ENCODE measurements around the gene PITPNM3.
"Not testable (repeated sequence)": the region's sequence is repeated elsewhere in the genome, so short reads cannot be mapped to it uniquely, and the experiment has no call there.

Gene PITPNM3

DNA sequence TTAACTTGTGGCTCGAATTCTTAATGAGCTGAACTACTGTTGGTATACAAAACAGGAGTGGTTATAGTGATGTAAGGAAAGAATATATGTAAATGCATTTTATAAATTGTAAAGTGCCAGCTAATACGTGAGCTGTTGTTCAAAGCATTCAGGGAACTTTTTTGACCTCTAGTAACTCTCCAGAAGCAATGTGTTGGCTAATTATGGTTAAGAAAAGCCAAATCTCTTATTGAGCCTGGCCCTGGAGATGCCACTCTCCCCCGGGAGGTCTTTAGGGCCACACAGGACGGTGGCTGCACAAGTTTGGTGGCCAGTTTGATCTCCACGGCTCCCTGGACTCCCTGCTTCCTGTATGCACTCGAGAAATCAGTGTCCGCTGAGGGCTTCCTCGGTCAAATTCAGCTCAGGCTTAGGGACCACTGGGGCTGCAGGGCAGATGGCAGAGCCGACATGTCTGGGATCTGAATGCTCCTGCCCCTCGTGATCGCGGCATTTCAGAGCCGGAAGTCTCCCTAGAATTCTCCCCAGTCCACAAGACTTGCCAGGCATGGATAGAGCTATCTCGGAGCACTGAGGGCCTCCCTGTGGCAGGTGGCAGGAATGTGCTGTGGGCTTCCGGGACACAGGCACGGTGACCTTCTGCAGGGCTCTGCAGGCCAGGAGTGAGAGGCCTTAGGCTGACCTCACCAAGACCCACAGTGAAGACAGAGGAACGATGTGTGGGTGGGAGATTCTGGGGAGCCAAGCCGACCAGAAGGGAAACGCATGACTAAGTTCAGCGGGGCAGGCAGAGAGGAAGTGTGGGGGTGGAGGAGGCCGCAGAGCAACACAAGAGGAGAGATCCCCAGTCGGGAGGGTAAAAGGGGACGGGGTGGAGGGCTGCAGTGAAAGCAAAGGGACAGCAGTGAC, 18.6 kb upstream of the PITPNM3 start:
- DNase-seq: peak; percentile 6 to 22

DNA sequence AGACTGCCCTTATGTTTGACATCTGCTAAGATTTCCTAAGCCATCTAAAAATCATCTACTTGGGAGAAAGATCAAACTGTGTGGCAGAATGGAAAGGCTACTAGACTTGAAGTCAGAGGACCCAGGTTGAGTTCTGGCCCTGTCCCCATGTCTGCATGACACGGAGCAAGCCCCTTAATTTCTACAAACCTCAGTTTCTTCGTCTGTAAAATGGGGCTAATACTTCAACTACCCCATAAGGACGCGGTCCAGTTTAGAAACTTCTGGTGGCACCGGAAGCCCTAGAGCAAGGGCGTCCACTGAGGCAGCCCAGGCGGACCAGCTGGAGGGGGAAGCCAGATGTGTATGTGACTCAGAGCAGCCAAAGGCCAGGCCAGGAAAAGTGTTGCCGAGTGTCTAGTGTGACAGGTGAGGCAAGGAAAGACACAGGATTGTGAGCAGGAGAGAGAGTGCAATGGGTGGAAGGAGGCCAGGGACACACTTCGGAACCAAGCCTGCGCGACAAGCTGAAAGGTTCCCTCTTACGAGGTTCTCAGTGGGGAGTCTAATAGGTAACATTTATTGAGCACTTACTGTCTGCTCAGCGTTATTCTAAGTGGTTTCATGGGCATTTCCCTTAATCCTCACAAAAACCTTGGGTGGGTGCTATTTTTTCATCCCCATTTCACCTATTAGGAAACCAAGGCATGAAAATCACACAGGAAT, 17.8 kb upstream of the PITPNM3 start:
- DNase-seq: no peak

DNA sequence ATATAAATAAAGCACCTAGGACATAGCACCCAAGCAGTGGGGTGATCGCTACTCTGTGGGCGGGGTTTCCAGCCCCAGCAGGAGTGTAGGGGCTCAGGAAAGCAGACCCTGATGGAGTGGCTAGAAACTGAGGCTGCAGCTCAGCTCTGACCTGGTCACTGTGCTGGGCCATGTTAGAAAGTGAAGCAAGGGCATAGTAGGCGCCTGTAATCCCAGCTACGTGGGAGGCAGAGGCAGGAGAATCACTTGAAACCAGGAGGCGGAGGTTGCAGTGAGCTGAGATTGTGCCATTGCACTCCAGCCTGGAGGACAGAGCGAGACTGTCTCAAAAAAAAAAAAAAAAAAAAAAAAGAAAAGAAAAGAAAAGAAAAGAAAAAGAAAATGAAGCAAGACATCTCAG, 17.1 kb upstream of the PITPNM3 start:
- DNase-seq: not testable (repeated sequence)

DNA sequence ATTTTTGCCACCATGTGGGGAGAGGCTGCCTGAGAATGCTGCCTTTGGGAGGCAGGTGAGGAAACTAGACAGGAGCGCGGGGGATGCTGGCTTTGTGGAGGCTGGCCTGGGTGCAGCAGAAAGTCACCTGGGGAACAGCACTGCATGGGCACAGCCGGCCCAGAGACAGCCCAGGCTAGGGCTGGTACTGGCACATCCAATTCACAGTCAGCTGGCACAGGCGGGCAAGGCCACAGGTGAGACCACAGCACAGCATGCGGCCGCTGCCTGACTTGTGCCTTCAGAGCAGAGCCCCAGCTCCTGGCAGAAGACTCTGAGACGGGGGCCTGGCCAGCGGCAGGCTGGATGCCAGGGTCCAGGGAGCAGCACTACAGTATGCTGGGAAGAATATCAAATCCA, 16.6 kb upstream of the PITPNM3 start:
- DNase-seq: no peak

DNA sequence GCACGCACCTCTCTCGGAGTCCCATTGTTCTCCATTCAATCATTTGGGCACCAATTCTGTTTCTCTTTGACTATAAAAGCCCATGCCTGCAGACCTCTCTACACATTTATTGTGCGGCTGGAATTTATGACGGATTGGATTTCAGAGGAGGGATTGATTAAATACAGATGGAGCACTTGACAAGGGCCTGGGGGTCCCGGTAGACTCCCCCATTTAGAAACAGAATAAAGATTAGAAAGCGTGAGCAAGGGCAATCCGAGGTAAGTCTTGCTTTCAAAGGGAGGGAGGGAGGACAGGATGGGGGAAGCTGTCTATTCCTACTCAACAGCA, 15.1 kb upstream of the PITPNM3 start:
- DNase-seq: no peak

DNA sequence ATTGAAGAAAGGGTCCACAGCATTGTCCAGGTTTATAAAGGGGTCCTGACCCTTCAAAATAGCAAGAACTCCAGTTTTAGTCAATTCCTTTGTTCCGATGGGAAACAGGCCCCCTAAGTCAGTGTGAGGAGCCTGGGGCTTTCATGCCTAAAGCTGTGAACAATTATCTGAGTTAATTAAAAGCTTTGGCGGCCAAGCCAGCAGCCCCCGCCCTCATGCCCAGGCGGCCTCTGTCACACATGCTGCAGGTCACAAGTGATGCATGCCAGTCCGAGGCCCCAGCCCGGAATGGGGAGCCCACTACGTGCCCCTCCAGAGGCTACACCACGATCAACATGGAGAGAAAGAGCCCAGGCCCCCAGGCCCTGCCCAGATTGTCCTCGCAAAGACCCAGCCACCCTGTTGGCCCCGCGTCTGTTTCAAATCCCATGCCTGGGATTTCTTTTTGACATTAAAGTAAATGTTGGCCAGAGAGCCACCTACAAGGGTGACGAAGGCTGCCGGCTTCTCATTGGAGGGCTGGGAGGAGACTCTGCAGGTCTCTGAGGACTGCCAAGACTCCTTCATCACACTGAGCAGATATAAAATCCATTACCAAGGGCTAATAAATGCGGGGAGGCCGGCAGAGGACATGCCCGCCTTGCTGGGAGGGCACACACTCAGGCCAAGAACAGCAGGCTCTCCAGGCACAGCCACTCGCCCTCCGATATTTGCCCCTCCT, 14.5 kb upstream of the PITPNM3 start:
- DNase-seq: no peak

DNA sequence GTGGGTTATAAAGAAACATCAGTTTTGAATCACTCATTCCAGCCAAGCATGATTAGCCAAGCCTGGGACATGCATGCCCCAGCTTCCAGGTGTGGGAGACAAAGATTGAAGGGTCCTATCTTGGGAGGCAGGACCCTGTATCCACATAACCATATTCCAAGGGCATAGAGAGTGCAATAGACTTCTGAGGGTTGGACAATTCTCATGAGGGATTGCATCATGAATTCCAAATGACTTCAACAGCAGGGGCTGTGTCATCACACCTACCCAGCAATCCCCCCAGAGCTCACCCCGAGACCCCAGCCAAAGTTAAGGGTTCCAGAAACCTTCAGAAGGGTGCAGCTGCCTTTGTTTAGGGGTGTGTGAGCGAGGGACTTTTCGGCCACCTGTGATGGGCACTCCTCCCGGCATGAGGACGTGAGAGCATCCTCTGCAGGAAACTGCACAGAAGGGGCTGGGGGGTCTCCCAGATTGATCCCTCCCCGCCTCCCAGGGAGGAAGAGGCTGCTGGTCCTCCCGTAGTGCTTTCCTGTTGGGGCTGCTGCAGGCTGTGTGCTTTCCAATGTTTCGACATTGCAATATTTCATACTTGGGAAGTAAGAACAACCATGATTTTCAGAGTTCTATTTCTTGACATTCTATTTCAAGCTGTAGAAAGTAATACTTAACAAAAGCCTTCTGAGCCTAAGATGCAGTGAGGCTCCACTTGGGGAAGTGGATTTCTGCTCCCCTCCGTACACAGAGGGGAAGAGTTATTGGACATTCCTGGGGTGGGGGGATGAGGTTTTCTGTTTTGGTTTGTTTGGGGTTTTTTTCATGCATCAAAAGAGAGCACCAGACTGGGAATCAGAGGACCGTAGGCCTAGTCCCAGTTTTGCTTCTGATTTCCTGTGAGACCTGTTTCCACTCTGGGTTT, 13.3 kb upstream of the PITPNM3 start:
- DNase-seq: no peak

DNA sequence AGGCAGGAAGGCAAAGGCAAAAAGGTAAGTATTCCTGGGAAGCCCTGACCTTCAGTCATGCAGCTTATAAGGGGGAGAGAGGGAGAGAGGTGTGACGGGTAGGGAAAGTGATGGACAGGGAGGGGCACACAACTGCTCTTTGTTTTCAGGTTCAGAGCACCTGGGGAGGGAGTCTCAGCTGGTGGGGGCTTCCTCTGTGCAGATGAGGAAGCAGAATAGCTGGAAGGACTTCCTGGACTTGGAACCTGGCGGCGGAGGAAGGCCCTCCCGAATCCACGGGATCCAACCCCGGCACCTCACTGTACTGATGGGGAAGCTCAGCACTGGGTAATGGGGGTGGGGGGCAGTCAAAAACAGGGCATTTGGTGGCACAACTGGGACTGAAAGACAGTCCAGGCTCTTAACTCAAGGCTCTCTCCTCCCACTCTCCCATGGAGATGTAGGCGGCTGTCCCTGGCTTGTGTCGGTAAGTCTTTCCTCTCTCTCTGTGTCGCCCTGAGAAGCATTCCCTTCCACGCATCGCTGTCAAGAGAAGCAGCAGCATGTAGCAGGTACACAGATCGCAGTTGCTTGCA, 11.9 kb upstream of the PITPNM3 start:
- DNase-seq: no peak

DNA sequence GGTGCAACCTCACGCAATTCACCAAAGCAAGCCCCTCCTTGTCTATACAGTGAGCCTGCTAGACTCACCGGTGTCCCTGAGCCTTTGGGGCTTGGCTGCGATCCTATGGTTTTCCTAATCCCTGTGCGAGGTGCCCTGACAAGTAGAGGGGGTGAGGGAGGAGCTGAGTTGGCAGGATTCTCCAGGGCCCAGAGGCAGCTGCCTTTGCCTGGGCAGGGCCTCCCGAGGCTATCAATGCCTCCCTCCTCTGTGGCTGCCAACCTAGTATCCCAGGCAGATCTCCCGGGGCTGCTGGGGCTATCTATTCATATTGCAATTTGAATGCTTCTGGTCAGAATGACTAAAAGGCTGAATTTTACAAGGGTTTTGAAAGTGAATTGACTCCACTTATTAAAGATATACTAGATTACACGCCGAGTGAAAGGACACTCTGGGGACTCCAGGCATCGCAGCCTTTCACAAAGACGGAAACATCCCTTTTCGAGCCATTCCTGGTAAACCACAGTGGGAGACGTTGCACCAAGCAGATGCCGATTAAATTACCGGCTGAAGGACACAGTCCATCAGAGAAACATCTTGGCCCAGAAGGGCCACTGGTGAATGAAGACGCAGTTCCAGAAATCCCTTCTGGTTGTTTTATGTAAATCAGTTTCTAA, 11.3 kb upstream of the PITPNM3 start:
- no peak for DNase-seq

DNA sequence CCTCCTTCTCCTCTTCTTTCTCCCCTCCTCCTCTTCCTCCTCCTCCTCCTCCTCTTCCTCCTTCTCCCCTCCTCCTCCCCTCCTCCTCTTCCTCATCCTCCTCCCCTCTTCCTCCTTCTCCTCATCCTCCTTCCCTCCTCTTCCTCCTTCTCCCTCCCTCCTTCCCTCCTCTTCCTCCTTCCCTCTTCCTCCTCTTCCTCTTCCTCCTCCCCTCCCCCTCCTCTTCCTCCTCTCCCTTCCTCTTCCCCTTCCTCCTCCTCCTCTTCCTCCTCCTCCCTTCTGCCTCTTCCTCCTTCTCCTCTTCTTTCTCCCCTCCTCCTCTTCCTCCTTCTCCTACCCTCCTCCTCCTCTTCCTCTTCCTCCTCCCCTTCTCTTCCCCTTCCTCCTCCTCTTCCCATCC, 5.1 kb upstream of the PITPNM3 start:
- DNase-seq: no peak

DNA sequence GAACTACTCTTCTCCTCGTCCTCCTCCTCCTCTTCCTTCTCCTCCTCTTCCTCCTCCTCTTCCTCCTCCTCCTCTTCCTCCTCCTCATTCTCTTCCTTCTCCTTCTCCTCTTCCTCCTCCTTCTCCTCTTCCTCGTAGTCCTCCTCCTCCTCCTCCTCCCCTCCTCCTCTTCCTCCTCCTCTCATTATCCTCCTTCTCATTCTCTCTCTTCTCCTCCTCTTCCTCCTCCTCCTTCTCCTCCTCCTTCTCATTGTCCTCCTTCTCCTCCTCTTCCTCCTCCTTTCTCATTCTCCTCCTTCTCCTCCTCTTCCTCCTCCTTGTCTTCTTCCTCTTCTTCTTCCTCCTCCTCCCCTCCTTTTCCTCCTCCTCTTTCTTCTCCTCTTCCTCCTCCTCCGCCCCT, 4.1 kb upstream of the PITPNM3 start:
- no peak for DNase-seq

DNA sequence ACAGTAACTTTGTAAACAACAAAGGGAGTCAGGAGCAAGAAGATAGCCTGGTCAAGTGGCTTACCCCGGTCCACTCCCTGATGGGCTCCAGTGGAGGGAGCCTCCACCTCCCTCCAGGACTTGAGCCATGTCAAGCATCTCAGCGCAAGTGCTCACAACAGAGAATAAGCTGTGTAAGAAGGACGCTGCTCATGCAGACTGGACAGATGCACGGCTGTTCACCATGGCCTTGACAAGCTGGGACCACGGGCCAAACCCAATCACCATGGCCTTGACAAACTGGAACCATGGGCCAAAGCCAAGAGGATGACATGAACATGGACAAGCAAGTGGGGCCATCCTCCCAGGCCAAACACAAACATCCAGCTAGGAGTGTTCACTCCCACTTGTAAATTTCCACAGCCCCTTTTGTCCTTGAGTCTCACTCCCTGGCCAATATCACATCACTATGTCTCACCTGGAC, 3.4 kb upstream of the PITPNM3 start:
- DNase-seq: no peak

DNA sequence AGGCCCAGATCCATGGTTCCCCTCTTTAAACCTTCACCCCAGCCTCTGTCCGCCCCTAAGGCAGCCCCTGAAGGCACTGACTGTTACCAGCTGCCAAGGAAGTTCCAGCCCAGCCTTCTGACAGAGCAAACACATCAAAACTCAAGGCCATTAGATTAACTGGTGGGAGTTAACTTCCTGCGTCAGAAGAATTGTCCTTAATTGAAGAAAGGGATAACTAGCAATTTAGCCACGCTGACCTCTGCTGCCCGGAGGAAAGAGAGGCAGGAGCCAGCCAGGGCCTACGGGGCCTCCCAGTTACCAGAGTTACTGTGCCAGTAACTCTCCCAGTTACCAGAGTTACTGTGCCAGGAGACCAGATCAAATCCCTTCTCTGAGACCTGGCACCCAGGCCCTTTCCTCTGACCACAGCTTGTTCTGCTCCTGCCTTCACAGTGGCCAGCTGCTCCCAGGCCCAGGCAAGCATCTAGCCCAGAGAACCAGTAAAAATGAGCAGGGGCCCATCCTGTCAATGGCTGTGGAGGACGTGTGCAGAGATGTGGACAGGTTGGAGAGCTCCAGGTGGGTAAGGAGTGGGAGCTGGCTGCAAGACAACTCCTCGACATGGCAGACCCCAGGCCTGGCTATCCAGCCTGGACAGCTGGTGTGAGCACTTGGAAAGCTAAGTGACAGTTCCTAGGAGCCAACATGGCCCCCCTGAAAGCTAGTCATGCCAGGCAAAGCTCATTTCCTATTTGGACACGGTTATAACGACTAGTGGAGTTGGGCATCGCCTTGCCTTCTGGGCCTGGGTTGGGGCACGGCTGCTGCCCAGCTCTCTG, 2.8 kb upstream of the PITPNM3 start:
- no peak for DNase-seq

DNA sequence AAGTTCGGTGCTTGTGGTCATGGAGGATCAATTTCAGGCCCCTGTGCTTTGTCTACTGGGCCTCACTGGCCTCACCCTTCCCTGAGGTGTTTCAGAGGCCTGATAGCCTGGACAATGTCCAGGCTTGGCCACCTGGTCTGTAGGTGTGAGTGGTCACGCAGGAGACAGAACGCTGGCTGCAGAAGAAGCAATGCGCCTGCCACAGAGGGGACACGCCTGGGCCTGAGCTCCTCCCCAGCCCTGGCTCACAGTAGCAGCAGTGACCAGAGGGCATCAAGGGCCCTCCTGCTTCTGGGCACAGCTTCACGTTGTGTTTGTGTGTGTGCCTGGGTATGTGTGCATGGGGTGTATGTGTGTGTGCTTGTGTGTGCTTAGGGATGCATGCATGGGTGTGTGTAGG, 1.9 kb upstream of the PITPNM3 start:
- no peak for DNase-seq

DNA sequence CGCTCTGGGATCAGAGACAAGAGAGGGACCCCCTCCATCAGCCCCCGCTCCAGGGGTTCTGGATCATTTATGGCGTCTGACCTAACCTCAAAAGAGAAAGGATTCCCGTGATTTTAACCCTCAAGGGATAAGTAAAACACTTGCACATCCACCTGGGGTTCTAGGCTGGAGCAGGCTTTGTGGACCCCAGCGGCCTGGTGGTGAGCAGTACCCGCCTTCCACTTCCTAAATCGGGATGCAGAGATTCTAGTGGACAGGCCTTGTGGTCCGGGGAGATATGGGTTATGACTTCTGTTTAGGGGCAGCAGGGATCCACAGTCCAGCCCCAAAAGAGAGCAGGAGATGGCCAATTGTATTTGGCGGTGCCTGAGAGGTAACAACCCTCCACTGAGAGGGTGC, 684 bp upstream of the PITPNM3 start:
- no peak for DNase-seq

DNA sequence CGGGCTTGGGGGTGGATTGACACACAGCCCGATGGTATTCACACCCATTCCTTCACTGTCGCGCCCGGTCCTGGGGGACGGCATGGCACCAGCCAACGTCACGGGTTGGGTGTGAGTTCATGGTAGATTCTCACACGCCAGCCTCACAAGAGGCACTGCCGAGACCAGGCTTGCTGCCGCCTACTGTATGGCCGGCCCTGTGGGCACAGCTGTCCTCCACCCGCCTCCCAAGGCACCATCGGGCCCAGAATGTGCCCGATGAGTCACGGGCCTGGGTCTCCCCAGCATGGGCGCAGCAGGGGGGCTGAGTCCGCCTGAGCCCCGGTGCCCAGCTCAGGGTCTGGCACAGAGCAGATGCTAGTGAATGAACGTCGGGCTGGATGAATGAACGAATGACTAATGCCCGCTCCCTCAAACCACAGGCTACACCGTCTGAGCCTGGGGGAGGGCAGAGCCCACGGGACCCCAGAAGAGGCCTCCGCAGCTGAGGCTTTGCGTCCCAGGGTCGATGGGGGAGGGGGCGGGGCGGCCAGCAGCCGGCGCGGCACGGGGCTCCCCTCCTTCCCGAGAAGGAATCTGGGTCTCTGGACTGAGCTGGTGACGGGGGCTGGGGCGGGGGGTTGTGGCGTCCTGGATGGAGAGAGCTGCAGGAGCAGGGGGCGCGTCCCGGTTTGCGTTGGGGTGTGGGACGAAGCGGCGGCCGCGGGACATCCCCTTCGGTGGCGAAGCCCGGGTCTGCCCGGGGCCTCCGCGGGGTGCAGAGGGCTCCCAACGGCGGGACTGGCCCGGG, 829 bp downstream of the PITPNM3 start:
- DNase-seq: no peak

DNA sequence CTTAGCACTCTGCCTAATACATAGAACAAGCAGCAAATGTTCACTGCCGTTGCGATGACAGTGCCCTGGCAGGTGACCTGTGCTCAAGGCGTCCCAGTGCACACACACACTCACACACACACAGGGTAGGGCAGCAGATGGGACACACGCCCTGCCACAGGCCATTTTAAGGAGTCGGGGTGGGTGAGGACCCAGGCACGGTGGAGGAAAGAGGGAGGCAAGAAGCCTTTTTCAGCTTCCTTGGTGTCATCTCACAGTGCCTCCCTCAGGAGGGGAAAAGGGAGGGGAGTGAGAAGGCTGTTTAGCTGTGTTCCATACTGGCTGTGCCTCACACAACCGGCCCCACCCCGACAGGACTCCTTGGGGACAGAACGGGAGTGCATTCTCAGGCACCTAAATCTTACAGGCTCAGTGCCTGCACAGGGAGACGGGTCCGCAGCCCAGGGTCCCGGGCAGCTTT, 1.5 kb downstream of the PITPNM3 start:
- DNase-seq: no peak

DNA sequence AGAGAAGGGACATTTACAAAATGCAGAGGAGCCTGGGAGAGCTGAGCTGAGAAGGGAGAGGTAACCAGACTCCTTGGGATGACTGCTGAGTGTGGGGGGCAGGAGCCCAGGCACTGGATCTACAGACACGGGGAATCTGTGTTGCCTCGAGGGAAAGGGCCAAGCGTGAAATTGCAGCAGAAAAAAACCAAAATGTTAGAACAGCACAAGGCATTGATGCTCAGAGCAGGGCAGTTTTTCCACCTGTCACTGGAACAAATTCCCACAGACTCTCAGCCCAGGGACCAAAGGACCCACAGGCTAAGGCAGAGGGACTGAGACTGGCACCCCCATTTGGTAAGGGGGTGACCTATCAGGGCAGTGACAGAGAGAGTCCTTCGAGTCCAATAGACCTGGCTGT, 2.0 kb downstream of the PITPNM3 start:
- DNase-seq: no peak

DNA sequence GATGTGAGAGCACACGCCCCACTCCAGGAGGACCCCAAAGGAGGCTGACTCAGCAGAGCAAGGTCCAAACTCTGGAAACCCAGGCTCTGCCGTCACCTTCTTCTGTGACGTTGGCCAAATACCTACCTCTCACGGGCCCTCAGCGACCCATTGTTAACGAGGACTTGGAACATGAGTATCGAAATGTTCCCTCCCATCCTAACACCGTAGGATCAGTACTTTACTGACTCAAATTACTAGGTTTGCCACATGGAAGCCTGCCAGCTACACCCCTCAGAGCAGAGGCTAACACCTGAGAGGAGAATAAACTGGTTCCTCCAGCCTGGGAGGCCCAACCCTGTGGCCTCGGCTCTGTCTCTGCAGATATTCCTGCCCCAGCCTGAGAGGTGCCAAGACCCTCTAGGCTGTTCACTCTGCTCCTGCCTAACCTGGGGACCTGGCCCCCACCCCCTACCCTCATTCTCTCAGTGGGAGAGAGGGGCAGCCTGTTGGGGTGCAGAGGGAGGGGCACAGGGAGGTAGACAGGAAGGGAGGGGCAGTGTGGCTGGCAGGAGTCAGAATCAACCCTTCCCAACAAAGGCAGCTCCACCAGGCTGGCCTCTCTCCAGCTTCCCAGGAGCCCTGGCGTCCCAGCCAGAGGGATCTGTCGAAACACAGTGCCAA, 4.4 kb downstream of the PITPNM3 start:
- no peak for DNase-seq
